ENCODE data around the gene FRAS1. TPM values are rescaled to one million over a fixed set of nuclear protein-coding genes. Genes with fewer than 3 reads are reported as not detected.
A peak's percentile ranks its signal among the peaks of the same experiment; 100 is the strongest.

The FRAS1 gene
- total RNA-seq, 2 donors from 2014 or later = 6.4 to 11.0 TPM

DNA sequence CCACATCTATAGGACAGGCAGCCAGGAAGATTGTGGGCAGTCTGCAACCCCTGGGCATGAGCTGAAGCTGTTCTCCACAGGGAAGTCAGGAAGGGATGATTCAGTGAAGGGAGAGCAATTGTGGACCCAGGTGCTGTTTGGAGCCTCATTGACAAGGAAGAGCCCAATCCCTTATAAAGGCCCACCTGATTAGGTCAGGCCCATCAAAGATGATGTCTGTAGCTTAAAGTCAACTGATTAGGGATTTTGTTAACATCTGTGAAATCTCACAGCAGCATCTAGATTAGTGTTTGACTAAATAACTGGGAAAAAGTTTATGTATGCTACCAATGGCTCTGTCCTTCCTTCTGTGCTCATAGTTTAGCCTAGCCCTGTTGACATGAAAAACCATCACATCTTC is 127.5 kb downstream of the FRAS1 start:
- Histone ChIP-seq H3K9me3 (no peaks in the 10 kb centered on the region), H3K4me3 (no peak overlapping the region), H3K4me1 (replicated peaks) (no peaks in the 10 kb centered on the region), H3K27me3 (replicated peaks; ENCODE audit: insufficient read depth) (no peaks in the 10 kb centered on the region), H3K27ac (no peak overlapping the region), H3K36me3 (no peaks in the 10 kb centered on the region)
- DNase-seq (ENCODE audit: low spot score) = no peak
- TF ChIP-seq POLR2AphosphoS5 (IDR thresholded peaks at IDR 0.05) (no peak), POLR2A (IDR thresholded peaks at IDR 0.05) (no peak)
- TF ChIP-seq, protein P1, sequence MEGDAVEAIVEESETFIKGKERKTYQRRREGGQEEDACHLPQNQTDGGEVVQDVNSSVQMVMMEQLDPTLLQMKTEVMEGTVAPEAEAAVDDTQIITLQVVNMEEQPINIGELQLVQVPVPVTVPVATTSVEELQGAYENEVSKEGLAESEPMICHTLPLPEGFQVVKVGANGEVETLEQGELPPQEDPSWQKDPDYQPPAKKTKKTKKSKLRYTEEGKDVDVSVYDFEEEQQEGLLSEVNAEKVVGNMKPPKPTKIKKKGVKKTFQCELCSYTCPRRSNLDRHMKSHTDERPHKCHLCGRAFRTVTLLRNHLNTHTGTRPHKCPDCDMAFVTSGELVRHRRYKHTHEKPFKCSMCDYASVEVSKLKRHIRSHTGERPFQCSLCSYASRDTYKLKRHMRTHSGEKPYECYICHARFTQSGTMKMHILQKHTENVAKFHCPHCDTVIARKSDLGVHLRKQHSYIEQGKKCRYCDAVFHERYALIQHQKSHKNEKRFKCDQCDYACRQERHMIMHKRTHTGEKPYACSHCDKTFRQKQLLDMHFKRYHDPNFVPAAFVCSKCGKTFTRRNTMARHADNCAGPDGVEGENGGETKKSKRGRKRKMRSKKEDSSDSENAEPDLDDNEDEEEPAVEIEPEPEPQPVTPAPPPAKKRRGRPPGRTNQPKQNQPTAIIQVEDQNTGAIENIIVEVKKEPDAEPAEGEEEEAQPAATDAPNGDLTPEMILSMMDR (IDR thresholded peaks at IDR 0.05) = no peak
- intact Hi-C loops (cut with DNase I) = no loop called here

DNA sequence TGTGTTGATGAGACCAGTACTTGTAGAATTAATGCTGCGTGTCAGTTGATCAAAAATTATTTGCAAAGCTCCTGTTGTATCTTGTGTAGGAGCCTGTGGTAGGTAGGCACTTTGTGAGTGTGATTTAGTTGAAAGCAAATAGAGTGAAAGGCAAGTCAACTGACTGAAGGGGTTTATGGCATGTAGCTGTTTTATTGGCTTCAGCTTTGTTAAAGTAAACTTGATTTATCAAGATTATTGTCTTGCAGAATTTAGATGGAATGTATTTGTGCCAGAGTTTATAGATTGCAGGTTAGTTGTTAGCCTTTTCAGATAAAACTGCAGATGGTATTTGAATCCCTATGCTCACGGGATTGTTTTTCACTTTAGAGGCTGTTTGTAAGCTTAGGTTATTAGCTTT is 128.0 kb downstream of the FRAS1 start:
- Histone ChIP-seq H3K9me3 (no peaks in the 10 kb centered on the region), H3K4me1 (replicated peaks) (no peaks in the 10 kb centered on the region), H3K36me3 (no peaks in the 10 kb centered on the region), H3K4me3 (no peak overlapping the region), H3K27me3 (replicated peaks; ENCODE audit: insufficient read depth) (no peaks in the 10 kb centered on the region), H3K27ac (no peak overlapping the region)
- TF ChIP-seq, protein P1 (IDR thresholded peaks at IDR 0.05) = no peak
- peak; percentile 61 for TF ChIP-seq POLR2AphosphoS5 (IDR thresholded peaks at IDR 0.05)
- 40% methylated on average over 2 of the region's 2 CpGs for WGBS
- intact Hi-C loops (cut with DNase I) = no loop called here
- no peak for DNase-seq (ENCODE audit: low spot score)

DNA sequence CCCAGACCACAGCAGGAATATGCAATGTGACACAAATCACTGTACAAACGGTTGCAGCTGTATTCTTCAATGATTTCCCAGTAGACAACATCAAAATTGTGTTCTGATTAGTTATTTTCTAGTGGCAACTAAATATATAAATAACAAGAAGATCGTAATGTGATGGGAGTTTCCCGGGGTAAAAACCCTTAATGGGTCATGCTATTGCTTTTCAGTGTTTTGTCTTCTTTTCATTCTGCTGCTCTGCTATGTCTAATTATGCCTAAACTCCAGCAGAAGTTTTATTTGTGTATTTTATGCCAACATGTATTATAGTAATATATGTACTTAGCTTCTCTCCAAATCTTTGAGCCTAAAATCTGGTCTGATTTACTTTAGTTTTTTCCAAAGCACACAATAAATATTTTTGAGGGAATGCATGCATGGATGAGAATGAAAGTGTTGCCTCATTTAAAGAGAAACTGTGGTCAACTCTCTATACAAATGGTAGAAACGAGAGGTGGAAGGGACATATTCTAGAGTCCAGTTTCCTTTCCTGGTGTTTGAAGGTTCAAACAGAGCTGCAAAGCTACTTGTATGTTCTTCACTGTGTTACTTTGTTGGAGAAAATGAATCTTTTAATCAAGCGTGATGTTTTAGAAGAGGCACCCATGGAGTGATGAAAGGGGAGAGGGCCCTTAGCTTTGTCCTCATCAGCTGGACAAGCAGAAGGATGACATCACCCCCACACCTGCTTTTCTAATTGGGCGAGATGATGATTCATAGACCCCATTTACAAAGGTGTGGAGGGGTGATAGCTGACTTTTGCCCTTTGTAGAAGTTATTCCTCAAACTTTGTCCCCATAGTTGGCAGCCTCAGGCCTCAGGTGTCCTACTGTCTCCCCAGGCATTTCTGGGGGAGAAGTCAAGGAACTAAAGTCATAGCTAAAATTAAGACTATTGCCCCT is 129.7 kb downstream of the FRAS1 start:
- WGBS = 79% methylated on average over 6 of the region's 6 CpGs
- no peaks in the 10 kb centered on the region for H3K27me3 ChIP-seq (replicated peaks; ENCODE audit: insufficient read depth)
- no peaks in the 10 kb centered on the region for H3K36me3 ChIP-seq
- intact Hi-C loops (cut with DNase I) = no loop called here
- no peak overlapping the region for H3K27ac ChIP-seq
- no peak overlapping the region for H3K4me3 ChIP-seq
- TF ChIP-seq POLR2AphosphoS5 (IDR thresholded peaks at IDR 0.05) = no peak
- H3K4me1 ChIP-seq (replicated peaks) = no peaks in the 10 kb centered on the region
- no peaks in the 10 kb centered on the region for H3K9me3 ChIP-seq
- no peak for DNase-seq (ENCODE audit: low spot score)

DNA sequence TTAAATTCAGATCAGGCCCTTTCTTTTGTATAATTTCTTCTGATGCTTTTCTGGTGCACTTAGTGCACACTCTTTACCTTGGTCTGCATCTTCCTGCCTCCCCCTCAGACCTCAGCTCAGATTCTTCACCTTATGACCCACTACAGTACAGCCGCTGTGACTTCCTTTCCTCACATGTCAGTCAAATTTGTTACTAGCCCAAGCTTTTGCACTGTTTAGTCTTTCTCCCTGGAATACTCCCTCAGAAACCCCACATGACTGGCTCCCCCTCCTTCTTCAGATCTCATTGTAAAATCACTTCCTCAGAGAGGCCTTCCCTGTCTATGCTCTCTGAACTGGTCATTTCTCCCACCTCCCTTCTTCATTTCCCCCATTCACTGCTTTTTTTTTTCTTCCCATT is 132.9 kb downstream of the FRAS1 start:
- intact Hi-C loops (cut with DNase I) = no loop called here
- H3K36me3 ChIP-seq = no peaks in the 10 kb centered on the region
- no peak overlapping the region for H3K4me3 ChIP-seq
- WGBS = 81% methylated on average over 1 of the region's 1 CpG
- no peaks in the 10 kb centered on the region for H3K4me1 ChIP-seq (replicated peaks)
- DNase-seq (ENCODE audit: low spot score) = no peak
- TF ChIP-seq POLR2A (IDR thresholded peaks at IDR 0.05) (no peak), POLR2AphosphoS5 (IDR thresholded peaks at IDR 0.05) (no peak)
- TF ChIP-seq, protein P1 (IDR thresholded peaks at IDR 0.05) = no peak
- no peaks in the 10 kb centered on the region for H3K27me3 ChIP-seq (replicated peaks; ENCODE audit: insufficient read depth)
- H3K9me3 ChIP-seq = no peaks in the 10 kb centered on the region
- H3K27ac ChIP-seq = no peak overlapping the region

DNA sequence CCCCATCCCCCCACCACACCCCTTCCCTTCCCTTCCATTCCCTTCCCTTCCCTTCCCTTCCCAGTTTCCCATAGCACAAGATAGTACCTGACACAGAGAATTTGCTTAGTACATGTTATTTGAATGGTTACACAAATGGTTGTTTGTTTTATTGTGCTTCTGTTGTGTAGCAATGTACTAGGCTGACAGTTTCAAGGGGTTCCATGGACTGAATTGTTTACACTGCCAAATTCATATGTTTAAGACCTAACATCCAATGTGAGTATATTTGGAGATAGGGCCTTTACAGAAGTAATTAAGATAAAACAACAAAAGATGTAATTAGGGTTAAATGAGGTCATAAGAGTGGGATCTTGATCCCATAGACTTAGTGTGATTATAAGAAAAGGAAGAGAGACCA is 133.5 kb downstream of the FRAS1 start:
- no peak for DNase-seq (ENCODE audit: low spot score)
- H3K27me3 ChIP-seq (replicated peaks; ENCODE audit: insufficient read depth) = no peaks in the 10 kb centered on the region
- no peaks in the 10 kb centered on the region for H3K4me1 ChIP-seq (replicated peaks)
- no peak overlapping the region for H3K4me3 ChIP-seq
- no peaks in the 10 kb centered on the region for H3K9me3 ChIP-seq
- no peak overlapping the region for H3K27ac ChIP-seq
- H3K36me3 ChIP-seq = no peaks in the 10 kb centered on the region
- intact Hi-C loops (cut with DNase I) = no loop called here
- TF ChIP-seq POLR2A (IDR thresholded peaks at IDR 0.05) (no peak), POLR2AphosphoS5 (IDR thresholded peaks at IDR 0.05) (no peak)
- TF ChIP-seq, protein P1 (IDR thresholded peaks at IDR 0.05) = no peak

Data from prostate gland (tissue), 2 donors.